ENCODE measurements around the gene NT5E. TPM values are rescaled to one million over a fixed set of nuclear protein-coding genes. Genes with fewer than 3 reads are reported as not detected.

The NT5E gene
- total RNA-seq, 1 experiment from 2014 or later: 15.8 TPM

GRCh38 chr6:85460921-85461797 is 11.3 kb downstream of the NT5E start:
- H3K4me3 ChIP-seq (ENCODE audit: low read length): no peak overlapping the region
- CTCF ChIA-PET: no interaction called here
- peak; percentile 68 for DNase-seq
- peak overlapping the region; percentile 96 for H3K27ac ChIP-seq (ENCODE audit: low read length)
- H3K4me2 ChIP-seq (ENCODE audit: low read length): peak overlapping the region; percentile 32
- no peaks in the 10 kb centered on the region for H3F3A ChIP-seq (ENCODE audit: low read length, unreplicated experiment)
- H3K9me3 ChIP-seq (ENCODE audit: low read length): no peaks in the 10 kb centered on the region
- no peak for TF ChIP-seq CTCF (conservative IDR thresholded peaks at IDR 0.05; ENCODE audit: low read depth, low read length)
- TF ChIP-seq EZH2phosphoT487 (IDR thresholded peaks at IDR 0.05; ENCODE audit: borderline replicate concordance, low read length): no peak
- TF ChIP-seq EZH2 (IDR thresholded peaks at IDR 0.05; ENCODE audit: low read length, unreplicated experiment): no peak
- H3K4me1 ChIP-seq (ENCODE audit: insufficient read depth, low read length): peaks cover 81% of the 10 kb centered on the region
- peak overlapping the region; percentile 72 for H3K9ac ChIP-seq (ENCODE audit: low read length)
- no TSS peak for BruUV-seq (replicated peaks)
- H2AFZ ChIP-seq (ENCODE audit: low read length): no peak overlapping the region
- ATAC-seq: no peak
- no peaks in the 10 kb centered on the region for H3K79me2 ChIP-seq (ENCODE audit: low read length)
- H3K36me3 ChIP-seq (ENCODE audit: low read depth, low read length): no peaks in the 10 kb centered on the region
- no peaks in the 10 kb centered on the region for H3K27me3 ChIP-seq (ENCODE audit: low read length)
- POLR2A ChIA-PET (ENCODE audit: unreplicated experiment): interaction anchor here (0.5 kb wide), 1 partner anchor 702 kb away, joined by 11 read pairs; no protein-coding TSS in a partner anchor
- no peaks in the 10 kb centered on the region for H4K20me1 ChIP-seq (ENCODE audit: low read length)
- intact Hi-C loops (cut with micrococcal nuclease): no loop called here
- H3K9me2 ChIP-seq (replicated peaks; ENCODE audit: low read length): no peaks in the 10 kb centered on the region

- DNase-seq: no peak
- BruUV-seq (replicated peaks): no TSS peak
- Histone ChIP-seq H3K9ac (ENCODE audit: low read length) (0 out of 2 replicates have a peak overlapping the region, but pooled peaks have one; percentile 72), H2AFZ (ENCODE audit: low read length) (no peak overlapping the region), H3K4me3 (ENCODE audit: low read length) (no peak overlapping the region), H3K4me1 (ENCODE audit: insufficient read depth, low read length) (peaks cover 82% of the 10 kb centered on the region), H4K20me1 (ENCODE audit: low read length) (no peaks in the 10 kb centered on the region), H3K27ac (ENCODE audit: low read length) (no peak overlapping the region), H3F3A (ENCODE audit: low read length, unreplicated experiment) (no peaks in the 10 kb centered on the region), H3K4me2 (ENCODE audit: low read length) (peak overlapping the region; percentile 9; the same call in 1 of the 2 replicates), H3K79me2 (ENCODE audit: low read length) (no peaks in the 10 kb centered on the region), H3K9me2 (replicated peaks; ENCODE audit: low read length) (no peaks in the 10 kb centered on the region), H3K36me3 (ENCODE audit: low read depth, low read length) (no peaks in the 10 kb centered on the region), H3K9me3 (ENCODE audit: low read length) (no peaks in the 10 kb centered on the region), H3K27me3 (ENCODE audit: low read length) (no peaks in the 10 kb centered on the region)
- no peak for ATAC-seq
- TF ChIP-seq EZH2 (IDR thresholded peaks at IDR 0.05; ENCODE audit: low read length, unreplicated experiment): no peak
- TF ChIP-seq EZH2phosphoT487 (IDR thresholded peaks at IDR 0.05; ENCODE audit: borderline replicate concordance, low read length): no peak
- TF ChIP-seq CTCF (conservative IDR thresholded peaks at IDR 0.05; ENCODE audit: low read depth, low read length): no peak
- CTCF ChIA-PET: no interaction called here
- intact Hi-C loops (cut with micrococcal nuclease): no loop called here
- POLR2A ChIA-PET (ENCODE audit: unreplicated experiment): interaction anchor here (0.5 kb wide), 1 partner anchor 703 kb away, joined by 11 read pairs; no protein-coding TSS in a partner anchor
Observed at GRCh38 chr6:85461798-85462170, 11.9 kb downstream of the NT5E start.

GRCh38 chr6:85462673-85463072 is 12.8 kb downstream of the NT5E start:
- Histone ChIP-seq H3K79me2 (ENCODE audit: low read length) (no peaks in the 10 kb centered on the region), H3K4me3 (ENCODE audit: low read length) (no peak overlapping the region), H3F3A (ENCODE audit: low read length, unreplicated experiment) (no peaks in the 10 kb centered on the region), H3K27me3 (ENCODE audit: low read length) (no peaks in the 10 kb centered on the region), H2AFZ (ENCODE audit: low read length) (no peak overlapping the region), H3K9ac (ENCODE audit: low read length) (peak overlapping the region; percentile 73; the same call in 1 of the 2 replicates), H3K36me3 (ENCODE audit: low read depth, low read length) (no peaks in the 10 kb centered on the region), H3K9me3 (ENCODE audit: low read length) (no peaks in the 10 kb centered on the region), H3K4me1 (ENCODE audit: insufficient read depth, low read length) (peaks cover 79% of the 10 kb centered on the region), H3K9me2 (replicated peaks; ENCODE audit: low read length) (no peaks in the 10 kb centered on the region), H3K27ac (ENCODE audit: low read length) (no peak overlapping the region), H3K4me2 (ENCODE audit: low read length) (no peak overlapping the region), H4K20me1 (ENCODE audit: low read length) (no peaks in the 10 kb centered on the region)
- ChIA-PET POLR2A (ENCODE audit: unreplicated experiment) (no interaction called here), CTCF (no interaction called here)
- BruUV-seq (replicated peaks): no TSS peak
- ATAC-seq: no peak
- intact Hi-C loops (cut with micrococcal nuclease): no loop called here
- DNase-seq: no peak
- no peak for TF ChIP-seq EZH2 (IDR thresholded peaks at IDR 0.05; ENCODE audit: low read length, unreplicated experiment)
- no peak for TF ChIP-seq CTCF (conservative IDR thresholded peaks at IDR 0.05; ENCODE audit: low read depth, low read length)
- TF ChIP-seq EZH2phosphoT487 (IDR thresholded peaks at IDR 0.05; ENCODE audit: borderline replicate concordance, low read length): no peak
